Measurements from ENCODE around the gene TPSG1. TPM values are rescaled to one million over a fixed set of nuclear protein-coding genes. Genes with fewer than 3 reads are reported as not detected.

TPSG1 gene
- total RNA-seq, 4 donors from 2014 or later, result 1.5 TPM; not detected in 3

- intact Hi-C loops (cut with DNase I; ENCODE audit: low total_unique reads), result no loop called here
- Histone ChIP-seq H3K4me1 (no peaks in the 10 kb centered on the region), H3K9me3 (no peaks in the 10 kb centered on the region), H3K27ac (no peak overlapping the region), H3K4me3 (no peak overlapping the region), H3K27me3 (no peaks in the 10 kb centered on the region), H3K36me3 (no peaks in the 10 kb centered on the region)
- TF ChIP-seq POLR2A (IDR thresholded peaks at IDR 0.05) (no peak), CTCF (IDR thresholded peaks at IDR 0.05) (no peak)
- DNase-seq, result no peak
Observed at GRCh38 chr16:1213796-1214372, 11.2 kb downstream of the TPSG1 start.

- Histone ChIP-seq H3K36me3 (no peaks in the 10 kb centered on the region), H3K27me3 (no peaks in the 10 kb centered on the region), H3K4me3 (no peak overlapping the region), H3K9me3 (no peaks in the 10 kb centered on the region), H3K4me1 (no peaks in the 10 kb centered on the region), H3K27ac (no peak overlapping the region)
- intact Hi-C loops (cut with DNase I; ENCODE audit: low total_unique reads), result no loop called here
- TF ChIP-seq CTCF (IDR thresholded peaks at IDR 0.05) (no peak), POLR2A (IDR thresholded peaks at IDR 0.05) (no peak)
- no peak for DNase-seq
Observed at GRCh38 chr16:1213231-1213630, 11.8 kb downstream of the TPSG1 start.

GRCh38 chr16:1212616-1213194 is 12.4 kb downstream of the TPSG1 start:
- no peak overlapping the region for H3K27ac ChIP-seq
- H3K4me1 ChIP-seq, result no peaks in the 10 kb centered on the region
- TF ChIP-seq POLR2A (IDR thresholded peaks at IDR 0.05), result no peak
- no peak for TF ChIP-seq CTCF (IDR thresholded peaks at IDR 0.05)
- H3K36me3 ChIP-seq, result no peaks in the 10 kb centered on the region
- no peak overlapping the region for H3K4me3 ChIP-seq
- H3K27me3 ChIP-seq, result no peaks in the 10 kb centered on the region
- no peaks in the 10 kb centered on the region for H3K9me3 ChIP-seq
- intact Hi-C loops (cut with DNase I; ENCODE audit: low total_unique reads), result no loop called here
- no peak for DNase-seq

- Histone ChIP-seq H3K36me3 (no peaks in the 10 kb centered on the region), H3K9me3 (no peaks in the 10 kb centered on the region), H3K27me3 (no peaks in the 10 kb centered on the region), H3K27ac (no peak overlapping the region), H3K4me3 (no peak overlapping the region), H3K4me1 (no peaks in the 10 kb centered on the region)
- TF ChIP-seq CTCF (IDR thresholded peaks at IDR 0.05), result no peak
- TF ChIP-seq POLR2A (IDR thresholded peaks at IDR 0.05), result no peak
- intact Hi-C loops (cut with DNase I; ENCODE audit: low total_unique reads), result no loop called here
- DNase-seq, result no peak
Observed at GRCh38 chr16:1211451-1212268, 13.4 kb downstream of the TPSG1 start.

- H3K4me1 ChIP-seq, result no peaks in the 10 kb centered on the region
- no peaks in the 10 kb centered on the region for H3K9me3 ChIP-seq
- H3K4me3 ChIP-seq, result no peak overlapping the region
- TF ChIP-seq CTCF (IDR thresholded peaks at IDR 0.05), result no peak
- no peak for TF ChIP-seq POLR2A (IDR thresholded peaks at IDR 0.05)
- no peak for DNase-seq
- intact Hi-C loops (cut with DNase I; ENCODE audit: low total_unique reads), result no loop called here
- no peaks in the 10 kb centered on the region for H3K27me3 ChIP-seq
- no peaks in the 10 kb centered on the region for H3K36me3 ChIP-seq
- no peak overlapping the region for H3K27ac ChIP-seq
Observed at GRCh38 chr16:1210461-1210860, 14.6 kb downstream of the TPSG1 start.

Measured in uterus (tissue), 4 donors.